SU-DHL-6 (cell line): Measurements from ENCODE around the gene GOLGB1.

Experiments used
- CTCF ChIP-seq: fragments of 200-600 bp; sonication (generic); IDR thresholded peaks from one replicate; pipeline ENCODE4 v1.5.1; 2017; ENCODE audit warnings: antibody characterized with exemption, mild to moderate bottlenecking, low read length, moderate library complexity; ENCODE audit not compliant: insufficient read depth, poor library complexity, severe bottlenecking
- EZH2phosphoT487 ChIP-seq: fragments of 200-600 bp; sonication (generic), shearing (Covaris generic); conservative IDR thresholded peaks from 2 replicates; pipeline ENCODE4 v1.6.1; 2018; ENCODE audit warnings: mild to moderate bottlenecking, antibody characterized with exemption, low read length, moderate library complexity, mixed read lengths

GRCh38 chr3:121663171-121663847 lies 86.2 kb downstream of the GOLGB1 start:
- no peak for TF ChIP-seq CTCF
- no peak for TF ChIP-seq EZH2phosphoT487
